HG03280 (cell line): Measurements from ENCODE around the gene SLX4IP.

ENCODE experiments used
- ATAC-seq: cut with Tn5 transposase; IDR thresholded peaks from one replicate; pipeline ENCODE4 v1.9.1; 2021; ENCODE audit warnings: mild to moderate bottlenecking, moderate library complexity; ENCODE audit not compliant: unreplicated experiment

SLX4IP gene

GRCh38 chr20:10427060-10427692, 7.9 kb upstream of the SLX4IP start:
- no peak for ATAC-seq

GRCh38 chr20:10428008-10428407, 7.1 kb upstream of the SLX4IP start:
- ATAC-seq: no peak

- ATAC-seq: no peak
Observed at GRCh38 chr20:10429443-10429981, 5.6 kb upstream of the SLX4IP start.

- ATAC-seq: no peak
Observed at GRCh38 chr20:10430000-10430466, 5.1 kb upstream of the SLX4IP start.

- no peak for ATAC-seq
Observed at GRCh38 chr20:10430704-10431103, 4.4 kb upstream of the SLX4IP start.

GRCh38 chr20:10432079-10432478, 3.0 kb upstream of the SLX4IP start:
- ATAC-seq: no peak

GRCh38 chr20:10433014-10433622, 2.0 kb upstream of the SLX4IP start:
- no peak for ATAC-seq

- peak; percentile 65 for ATAC-seq
Observed at GRCh38 chr20:10433623-10434466, 1.3 kb upstream of the SLX4IP start, which contains the start of gene MKKS. Gene MKKS (minus strand): TSS chr20:10434222. CDS start chr20:10413514, 20,708 bp downstream.

- ATAC-seq: peak; percentile 39
Observed at GRCh38 chr20:10434467-10434831, 656 bp upstream of the SLX4IP start.

- ATAC-seq: no peak
Observed at GRCh38 chr20:10436053-10436699, 1.1 kb downstream of the SLX4IP start.

GRCh38 chr20:10438217-10438616, 3.1 kb downstream of the SLX4IP start:
- ATAC-seq: no peak

- ATAC-seq: no peak
Observed at GRCh38 chr20:10443936-10444335, 8.8 kb downstream of the SLX4IP start.

- ATAC-seq: no peak
Observed at GRCh38 chr20:10445758-10446157, 10.7 kb downstream of the SLX4IP start.

- peak; percentile 98 for ATAC-seq
Observed at GRCh38 chr20:10447028-10447427, 11.9 kb downstream of the SLX4IP start.

- ATAC-seq: no peak
Observed at GRCh38 chr20:10448270-10449156, 13.4 kb downstream of the SLX4IP start.

GRCh38 chr20:10449270-10449669, 14.2 kb downstream of the SLX4IP start:
- ATAC-seq: no peak

GRCh38 chr20:10453241-10453640, 18.1 kb downstream of the SLX4IP start:
- ATAC-seq: peak; percentile 88

- ATAC-seq: no peak
Observed at GRCh38 chr20:10454151-10454750, 19.1 kb downstream of the SLX4IP start.

- ATAC-seq: no peak
Observed at GRCh38 chr20:10461495-10461894, 26.4 kb downstream of the SLX4IP start.

GRCh38 chr20:10462516-10462915, 27.4 kb downstream of the SLX4IP start:
- no peak for ATAC-seq
